ENCODE results near the gene DACT2. TPM values are rescaled to one million over a fixed set of nuclear protein-coding genes. Genes with fewer than 3 reads are reported as not detected.

Gene DACT2, protein sequence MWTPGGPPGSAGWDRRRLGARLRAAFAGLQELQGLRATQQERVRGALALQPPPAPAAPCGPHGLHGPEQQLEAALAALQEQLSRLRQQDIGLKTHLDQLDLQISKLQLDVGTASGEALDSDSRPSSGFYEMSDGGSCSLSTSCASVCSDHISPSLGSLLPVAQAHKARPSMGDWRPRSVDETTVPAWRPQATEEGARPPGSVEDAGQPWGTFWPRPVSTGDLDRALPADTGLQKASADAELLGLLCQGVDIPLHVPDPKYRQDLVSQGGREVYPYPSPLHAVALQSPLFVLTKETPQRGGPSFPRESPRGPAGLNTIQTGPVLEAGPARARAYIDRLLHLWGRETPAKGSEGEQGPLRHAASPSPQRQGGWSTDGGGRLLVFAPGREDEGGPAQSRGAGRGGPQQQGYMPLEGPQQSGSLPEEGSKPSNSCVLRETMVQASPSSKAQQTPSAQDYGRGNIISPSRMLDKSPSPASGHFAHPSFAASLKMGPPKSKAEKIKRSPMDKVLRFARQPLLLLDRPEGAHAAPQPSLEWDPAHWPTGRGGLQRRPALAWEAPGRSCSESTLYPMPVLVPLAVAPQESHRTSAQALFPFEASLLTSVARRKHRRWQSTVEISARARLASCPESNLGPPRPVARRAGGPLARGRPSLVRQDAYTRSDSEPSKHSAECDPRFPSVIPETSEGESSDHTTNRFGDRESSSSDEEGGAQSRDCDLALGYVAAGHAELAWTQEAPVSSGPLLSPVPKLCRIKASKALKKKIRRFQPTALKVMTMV
- 0.65 and 0.79 TPM in 2 replicates for total RNA-seq

DNA sequence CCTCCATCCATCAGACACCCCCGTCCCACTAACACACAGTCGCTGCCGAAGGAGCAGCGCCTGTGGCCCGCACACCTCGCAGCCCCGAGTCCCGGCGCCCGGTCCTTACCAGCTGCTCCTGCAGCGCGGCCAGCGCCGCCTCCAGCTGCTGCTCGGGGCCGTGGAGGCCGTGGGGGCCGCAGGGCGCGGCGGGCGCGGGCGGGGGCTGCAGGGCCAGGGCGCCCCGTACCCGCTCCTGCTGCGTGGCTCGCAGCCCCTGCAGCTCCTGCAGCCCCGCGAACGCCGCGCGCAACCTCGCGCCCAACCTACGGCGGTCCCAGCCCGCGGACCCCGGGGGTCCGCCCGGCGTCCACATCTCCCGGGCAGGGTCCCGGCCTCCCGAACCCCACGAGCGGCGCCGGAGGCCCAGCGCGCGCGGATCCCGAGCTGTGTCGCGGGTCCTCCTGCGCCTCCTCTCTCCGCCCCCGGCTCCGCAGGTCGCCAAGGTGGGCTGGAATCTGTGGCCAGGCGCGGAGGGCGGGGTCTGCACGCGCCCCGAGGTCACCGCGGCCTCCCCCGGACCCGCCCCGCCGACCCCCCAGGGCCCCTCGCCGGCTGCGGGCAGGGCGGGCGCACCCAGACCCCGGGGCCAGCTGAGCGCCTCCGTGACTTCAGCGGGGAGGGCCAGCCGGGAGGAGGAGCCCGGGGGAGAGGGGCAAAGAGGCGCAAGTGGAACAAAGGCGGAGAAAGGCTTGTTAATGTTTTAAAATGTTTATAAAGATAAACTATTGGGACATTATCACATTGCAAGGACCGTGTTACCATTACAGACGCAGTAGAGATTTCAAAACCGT, at the start of gene DACT2:
Gene DACT2, minus strand, starts transcription at position 499 of the 833 bp plus-strand sequence. Its CDS starts 144 bp downstream, at position 355.

Other genes starting within 250 kb of the DACT2 start
- not detected in 2 replicates for gene FRMD1, start 240.6 kb downstream of the DACT2 start, total RNA-seq
- not detected in 2 replicates for gene SMOC2, start 121.4 kb upstream of the DACT2 start, total RNA-seq